GM21526 (cell line): ENCODE results near the gene IP6K2.
"Not testable (repeated sequence)": the region's sequence is repeated elsewhere in the genome, so short reads cannot be mapped to it uniquely, and the experiment has no call there.

Experiments
- ATAC-seq: cut with Tn5 transposase; IDR thresholded peaks from one replicate; pipeline ENCODE4 v1.9.1; 2021; ENCODE audit warnings: moderate library complexity; ENCODE audit not compliant: unreplicated experiment, low FRiP score

The IP6K2 gene

GRCh38 chr3:48733752-48734518 lies 16.9 kb upstream of the IP6K2 start:
- ATAC-seq = not testable (repeated sequence)

- ATAC-seq = no peak
These were observed 10.5 kb upstream of the IP6K2 start for GRCh38 chr3:48727511-48727910.

GRCh38 chr3:48725185-48725855 lies 8.3 kb upstream of the IP6K2 start:
- ATAC-seq = not testable (repeated sequence)

GRCh38 chr3:48723725-48724124 lies 6.7 kb upstream of the IP6K2 start:
- no peak for ATAC-seq

GRCh38 chr3:48723293-48723692 lies 6.3 kb upstream of the IP6K2 start:
- not testable (repeated sequence) for ATAC-seq

- ATAC-seq = no peak
These were observed 476 bp downstream of the IP6K2 start for GRCh38 chr3:48716508-48716981.

- no peak for ATAC-seq
These were observed 1.7 kb downstream of the IP6K2 start for GRCh38 chr3:48715174-48715800.

GRCh38 chr3:48711727-48712126 lies 5.3 kb downstream of the IP6K2 start:
- ATAC-seq = no peak

- no peak for ATAC-seq
These were observed 8.0 kb downstream of the IP6K2 start for GRCh38 chr3:48709051-48709461.

- ATAC-seq = no peak
These were observed 8.5 kb downstream of the IP6K2 start for GRCh38 chr3:48708481-48708889.

- no peak for ATAC-seq
These were observed 9.9 kb downstream of the IP6K2 start for GRCh38 chr3:48707157-48707556.

- ATAC-seq = no peak
These were observed 14.6 kb downstream of the IP6K2 start for GRCh38 chr3:48702320-48702920.

GRCh38 chr3:48700731-48701405 lies 16.2 kb downstream of the IP6K2 start:
- ATAC-seq = no peak

GRCh38 chr3:48698891-48699290 lies 18.1 kb downstream of the IP6K2 start:
- no peak for ATAC-seq

GRCh38 chr3:48697952-48698351 lies 19.1 kb downstream of the IP6K2 start:
- ATAC-seq = no peak

GRCh38 chr3:48696601-48697000 lies 20.4 kb downstream of the IP6K2 start:
- ATAC-seq = no peak

GRCh38 chr3:48696156-48696555 lies 20.9 kb downstream of the IP6K2 start:
- ATAC-seq = no peak

GRCh38 chr3:48695393-48695753 lies 21.6 kb downstream of the IP6K2 start:
- ATAC-seq = no peak

GRCh38 chr3:48694610-48695392 lies 22.2 kb downstream of the IP6K2 start:
- ATAC-seq = no peak

GRCh38 chr3:48693826-48694225 lies 23.2 kb downstream of the IP6K2 start:
- no peak for ATAC-seq
